ENCODE measurements around the gene BORCS6.

The BORCS6 gene

DNA sequence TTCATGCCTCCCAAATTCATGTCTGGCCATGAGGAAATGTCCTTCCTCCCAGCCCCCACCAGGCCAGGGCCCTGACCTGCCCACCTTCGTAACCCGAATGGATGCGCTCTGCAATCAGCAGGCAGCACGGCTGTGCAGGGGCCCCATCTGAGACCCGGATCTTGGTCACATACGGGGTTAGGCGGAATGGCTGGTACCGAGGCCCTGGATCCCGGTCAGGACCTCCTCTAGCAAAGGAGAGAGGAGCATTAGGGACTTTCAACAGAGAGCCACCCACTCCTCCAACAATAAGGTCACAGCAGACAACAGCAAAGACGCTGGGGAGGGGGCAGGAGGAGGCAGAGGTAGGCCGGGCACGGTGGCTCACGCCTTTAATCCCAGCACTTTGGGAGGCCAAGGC lies 41.4 kb downstream of the BORCS6 start:
- no peaks in the 10 kb centered on the region for H3K36me3 ChIP-seq (ENCODE audit: low read length)
- H2AFZ ChIP-seq (ENCODE audit: low read depth, low read length, severe bottlenecking), result no peak overlapping the region
- H3K9ac ChIP-seq (ENCODE audit: low read length), result no peak overlapping the region
- H3K79me2 ChIP-seq (ENCODE audit: insufficient read depth, low read length), result peaks cover 5% of the 10 kb centered on the region; the same call in 1 of the 2 replicates
- H3K4me3 ChIP-seq (ENCODE audit: insufficient read depth, low read length, poor library complexity, severe bottlenecking), result no peak overlapping the region
- no peak overlapping the region for H3K4me2 ChIP-seq (ENCODE audit: low read depth, low read length, poor library complexity, severe bottlenecking)
- H3K9me3 ChIP-seq (ENCODE audit: insufficient read depth, low read length), result no peaks in the 10 kb centered on the region
- 0 out of 2 replicates have a peak, but pooled peaks cover 3% of the 10 kb centered on the region for H3F3A ChIP-seq (ENCODE audit: insufficient read depth)
- no peaks in the 10 kb centered on the region for H3K9me2 ChIP-seq (replicated peaks; ENCODE audit: insufficient read depth, low read length)
- H3K27me3 ChIP-seq (ENCODE audit: low read length), result no peaks in the 10 kb centered on the region
- no peak overlapping the region for H3K27ac ChIP-seq (ENCODE audit: low read depth, low read length)
- TF ChIP-seq EZH2phosphoT487 (conservative IDR thresholded peaks at IDR 0.05; ENCODE audit: low read length), result no peak
- TF ChIP-seq, protein P1, sequence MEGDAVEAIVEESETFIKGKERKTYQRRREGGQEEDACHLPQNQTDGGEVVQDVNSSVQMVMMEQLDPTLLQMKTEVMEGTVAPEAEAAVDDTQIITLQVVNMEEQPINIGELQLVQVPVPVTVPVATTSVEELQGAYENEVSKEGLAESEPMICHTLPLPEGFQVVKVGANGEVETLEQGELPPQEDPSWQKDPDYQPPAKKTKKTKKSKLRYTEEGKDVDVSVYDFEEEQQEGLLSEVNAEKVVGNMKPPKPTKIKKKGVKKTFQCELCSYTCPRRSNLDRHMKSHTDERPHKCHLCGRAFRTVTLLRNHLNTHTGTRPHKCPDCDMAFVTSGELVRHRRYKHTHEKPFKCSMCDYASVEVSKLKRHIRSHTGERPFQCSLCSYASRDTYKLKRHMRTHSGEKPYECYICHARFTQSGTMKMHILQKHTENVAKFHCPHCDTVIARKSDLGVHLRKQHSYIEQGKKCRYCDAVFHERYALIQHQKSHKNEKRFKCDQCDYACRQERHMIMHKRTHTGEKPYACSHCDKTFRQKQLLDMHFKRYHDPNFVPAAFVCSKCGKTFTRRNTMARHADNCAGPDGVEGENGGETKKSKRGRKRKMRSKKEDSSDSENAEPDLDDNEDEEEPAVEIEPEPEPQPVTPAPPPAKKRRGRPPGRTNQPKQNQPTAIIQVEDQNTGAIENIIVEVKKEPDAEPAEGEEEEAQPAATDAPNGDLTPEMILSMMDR (IDR thresholded peaks at IDR 0.05; ENCODE audit: insufficient read depth, low read length, poor library complexity, severe bottlenecking), result no peak
- H4K20me1 ChIP-seq (ENCODE audit: low read depth, low read length), result no peaks in the 10 kb centered on the region

DNA sequence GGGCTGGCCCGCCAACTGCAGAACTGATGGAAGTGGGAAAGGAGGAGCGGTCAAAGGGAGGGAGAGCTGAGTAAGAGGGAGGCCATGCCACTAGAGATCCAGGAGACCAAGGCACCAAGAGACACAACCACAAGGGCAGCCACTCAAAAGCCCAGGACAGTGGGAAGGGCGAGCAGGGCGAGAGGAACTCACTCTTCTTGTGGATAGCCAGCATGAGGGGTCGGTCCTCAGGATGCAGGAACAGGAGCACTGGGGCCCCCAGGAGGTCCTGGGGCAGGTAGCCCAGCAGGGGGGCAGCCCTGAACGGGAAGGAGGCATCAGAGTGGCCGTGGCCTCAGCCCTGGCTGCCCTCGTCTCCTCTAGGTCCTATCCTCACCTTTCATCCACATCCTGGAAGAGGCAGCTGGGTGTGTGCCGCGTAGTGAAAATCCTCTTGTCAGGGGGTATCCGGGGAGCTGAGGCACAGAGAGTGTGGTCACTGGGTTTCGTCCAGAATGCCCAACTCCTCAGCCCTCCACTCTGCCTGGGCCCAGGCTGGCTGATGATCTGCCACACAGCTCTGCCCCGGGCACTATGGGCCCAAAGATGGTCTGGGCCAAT lies 42.1 kb downstream of the BORCS6 start:
- peaks cover 5% of the 10 kb centered on the region; the same call in 1 of the 2 replicates for H3K79me2 ChIP-seq (ENCODE audit: insufficient read depth, low read length)
- 0 out of 2 replicates have a peak, but pooled peaks cover 3% of the 10 kb centered on the region for H3F3A ChIP-seq (ENCODE audit: insufficient read depth)
- H3K4me3 ChIP-seq (ENCODE audit: insufficient read depth, low read length, poor library complexity, severe bottlenecking), result no peak overlapping the region
- H2AFZ ChIP-seq (ENCODE audit: low read depth, low read length, severe bottlenecking), result no peak overlapping the region
- H3K27ac ChIP-seq (ENCODE audit: low read depth, low read length), result no peak overlapping the region
- H3K9ac ChIP-seq (ENCODE audit: low read length), result no peak overlapping the region
- no peaks in the 10 kb centered on the region for H3K27me3 ChIP-seq (ENCODE audit: low read length)
- H3K9me3 ChIP-seq (ENCODE audit: insufficient read depth, low read length), result no peaks in the 10 kb centered on the region
- no peaks in the 10 kb centered on the region for H4K20me1 ChIP-seq (ENCODE audit: low read depth, low read length)
- H3K36me3 ChIP-seq (ENCODE audit: low read length), result no peaks in the 10 kb centered on the region
- no peak for TF ChIP-seq EZH2phosphoT487 (conservative IDR thresholded peaks at IDR 0.05; ENCODE audit: low read length)
- TF ChIP-seq, protein P1 (IDR thresholded peaks at IDR 0.05; ENCODE audit: insufficient read depth, low read length, poor library complexity, severe bottlenecking), result no peak
- no peak overlapping the region for H3K4me2 ChIP-seq (ENCODE audit: low read depth, low read length, poor library complexity, severe bottlenecking)
- no peaks in the 10 kb centered on the region for H3K9me2 ChIP-seq (replicated peaks; ENCODE audit: insufficient read depth, low read length)

DNA sequence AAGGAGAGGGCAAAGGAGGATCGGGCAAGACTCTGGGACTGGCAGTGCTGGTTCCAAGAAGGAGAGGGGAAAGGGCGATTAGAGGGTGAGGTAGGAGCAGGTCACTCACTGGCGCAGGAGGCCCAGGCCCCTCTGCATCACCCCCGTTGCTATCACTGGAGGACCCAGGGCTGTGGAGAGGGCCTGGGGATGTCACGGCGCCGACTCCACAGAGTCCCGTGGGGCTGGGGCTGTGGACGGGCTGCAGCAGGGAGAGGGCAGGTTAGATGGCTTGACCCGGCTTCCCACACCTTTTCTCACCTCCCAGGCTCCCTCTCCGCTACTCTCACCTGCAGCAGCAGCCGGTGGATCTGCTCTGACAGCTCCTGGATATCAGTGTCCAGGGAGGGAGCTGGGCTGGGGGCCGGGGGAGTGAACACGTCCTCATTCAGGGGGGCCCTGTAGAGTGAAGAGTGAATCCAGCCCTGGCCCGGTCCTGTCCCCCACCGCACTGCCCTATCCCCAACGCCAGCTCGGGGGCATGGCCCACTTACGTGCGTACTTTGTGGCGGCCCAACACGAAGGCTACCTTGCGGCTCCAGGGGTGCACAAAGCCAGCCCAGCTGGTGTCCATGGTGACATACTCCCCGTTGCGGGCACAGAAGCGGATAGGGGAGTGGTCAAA lies 42.7 kb downstream of the BORCS6 start:
- Histone ChIP-seq H3K4me2 (ENCODE audit: low read depth, low read length, poor library complexity, severe bottlenecking) (no peak overlapping the region), H3K9me2 (replicated peaks; ENCODE audit: insufficient read depth, low read length) (no peaks in the 10 kb centered on the region), H3K9ac (ENCODE audit: low read length) (no peak overlapping the region), H3K27ac (ENCODE audit: low read depth, low read length) (no peak overlapping the region), H3K9me3 (ENCODE audit: insufficient read depth, low read length) (no peaks in the 10 kb centered on the region), H3K36me3 (ENCODE audit: low read length) (no peaks in the 10 kb centered on the region), H4K20me1 (ENCODE audit: low read depth, low read length) (no peaks in the 10 kb centered on the region), H2AFZ (ENCODE audit: low read depth, low read length, severe bottlenecking) (no peak overlapping the region), H3K27me3 (ENCODE audit: low read length) (no peaks in the 10 kb centered on the region), H3K79me2 (ENCODE audit: insufficient read depth, low read length) (peaks cover 5% of the 10 kb centered on the region; the same call in 1 of the 2 replicates), H3F3A (ENCODE audit: insufficient read depth) (0 out of 2 replicates have a peak, but pooled peaks cover 3% of the 10 kb centered on the region), H3K4me3 (ENCODE audit: insufficient read depth, low read length, poor library complexity, severe bottlenecking) (no peak overlapping the region)
- TF ChIP-seq, protein P1 (IDR thresholded peaks at IDR 0.05; ENCODE audit: insufficient read depth, low read length, poor library complexity, severe bottlenecking), result no peak
- TF ChIP-seq EZH2phosphoT487 (conservative IDR thresholded peaks at IDR 0.05; ENCODE audit: low read length), result no peak

All from SU-DHL-6 (cell line).